Left forelimb (tissue), 1 donor: ENCODE measurements around the gene CBX7.

Experiments
- DNase-seq: peaks from one replicate; pipeline ENCODE4 v3.0.0-alpha.2; 2018; ENCODE audit warnings: low spot score

CBX7 gene

GRCh38 chr22:39152511-39153219 lies at the start of gene CBX7:
CBX7 (minus strand) TSS chr22:39152680; CDS start chr22:39152444, 236 bp downstream.
- peak; percentile 96 for DNase-seq

GRCh38 chr22:39197578-39197977 lies 45.1 kb upstream of the CBX7 start:
- no peak for DNase-seq

- DNase-seq = no peak
Observed at GRCh38 chr22:39194098-39194497, 41.6 kb upstream of the CBX7 start.

GRCh38 chr22:39188809-39189208 lies 36.3 kb upstream of the CBX7 start:
- DNase-seq = no peak

- no peak for DNase-seq
Observed at GRCh38 chr22:39185601-39186012, 33.1 kb upstream of the CBX7 start.

GRCh38 chr22:39184586-39185577 lies 32.4 kb upstream of the CBX7 start:
- no peak for DNase-seq

- no peak for DNase-seq
Observed at GRCh38 chr22:39183991-39184585, 31.6 kb upstream of the CBX7 start.

- DNase-seq = no peak
Observed at GRCh38 chr22:39182478-39183030, 30.1 kb upstream of the CBX7 start.

GRCh38 chr22:39181778-39182177 lies 29.3 kb upstream of the CBX7 start:
- no peak for DNase-seq

GRCh38 chr22:39181356-39181755 lies 28.9 kb upstream of the CBX7 start:
- DNase-seq = no peak

GRCh38 chr22:39179841-39180335 lies 27.4 kb upstream of the CBX7 start:
- no peak for DNase-seq

GRCh38 chr22:39179401-39179827 lies 26.9 kb upstream of the CBX7 start:
- DNase-seq = no peak

GRCh38 chr22:39178206-39179111 lies 26.0 kb upstream of the CBX7 start:
- no peak for DNase-seq

GRCh38 chr22:39177791-39178190 lies 25.3 kb upstream of the CBX7 start:
- DNase-seq = no peak

GRCh38 chr22:39177456-39177775 lies 24.9 kb upstream of the CBX7 start:
- DNase-seq = no peak

- DNase-seq = no peak
Observed at GRCh38 chr22:39176714-39177455, 24.4 kb upstream of the CBX7 start.

- peak; percentile 80 for DNase-seq
Observed at GRCh38 chr22:39176143-39176713, 23.7 kb upstream of the CBX7 start.

- DNase-seq = no peak
Observed at GRCh38 chr22:39175353-39176142, 23.1 kb upstream of the CBX7 start.
